HepG2 (cell line): ENCODE results near the gene COA7. TPM values are rescaled to one million over a fixed set of nuclear protein-coding genes. Genes with fewer than 3 reads are reported as not detected.
A peak's percentile ranks its signal among the peaks of the same experiment; 100 is the strongest.

Source experiments
- AFF4 ChIP-seq: sonication (generic); formaldehyde crosslinking; IDR thresholded peaks from 2 replicates; pipeline ENCODE4 v1.4.0; 2020; ENCODE audit warnings: missing genetic modification reagents
- CEBPZ ChIP-seq: IDR thresholded peaks from 2 replicates; pipeline ENCODE4 v1.6.1; 2012; ENCODE audit warnings: low read length, improper control_type of control experiment
- CENPBD1 ChIP-seq: sonication (generic); formaldehyde crosslinking; IDR thresholded peaks from 2 replicates; pipeline ENCODE4 v1.8.0; 2022; ENCODE audit warnings: missing genetic modification reagents, low read depth, mild to moderate bottlenecking, borderline replicate concordance
- DPF2 ChIP-seq: sonication (generic); formaldehyde crosslinking; IDR thresholded peaks from 2 replicates; pipeline ENCODE4 v1.4.0; 2020; ENCODE audit warnings: mild to moderate bottlenecking, low read depth, missing genetic modification reagents, borderline replicate concordance
- FOXA1 ChIP-seq, 2 experiments: fragments of 450-650 bp in 1 of 2; sonication (generic) in 1 of 2; formaldehyde crosslinking in 1 of 2; IDR thresholded peaks; 2 replicates each; pipeline versions ENCODE4 v1.4.0 to v1.6.1; 2016 to 2020; ENCODE audit warnings: missing genetic modification reagents in 1 of 2
- GATA4 ChIP-seq: sonication (generic); IDR thresholded peaks from 2 replicates; pipeline ENCODE4 v1.6.1; 2016; ENCODE audit warnings: antibody characterized with exemption, low read depth, borderline replicate concordance
- GMEB2 ChIP-seq: IDR thresholded peaks from 2 replicates; pipeline ENCODE4 v1.6.1; 2016; ENCODE audit warnings: missing biosample characterization, missing genetic modification reagents, low read depth
- HCFC1 ChIP-seq: fragments of 150-350 bp; IDR thresholded peaks from 2 replicates; pipeline ENCODE4 v1.6.1; 2014; ENCODE audit warnings: low read depth, low read length
- HHEX ChIP-seq: IDR thresholded peaks from 2 replicates; pipeline ENCODE4 v1.6.1; 2016; ENCODE audit warnings: control low read depth
- MLLT10 ChIP-seq: sonication (generic); formaldehyde crosslinking; IDR thresholded peaks from 2 replicates; pipeline ENCODE4 v1.4.0; 2020; ENCODE audit warnings: missing genetic modification reagents
- MXI1 ChIP-seq: IDR thresholded peaks from 3 replicates; pipeline ENCODE4 v1.6.1; 2012; ENCODE audit warnings: low read depth, low read length, inconsistent platforms, borderline replicate concordance
- MYC ChIP-seq: sonication (generic); formaldehyde crosslinking; IDR thresholded peaks from 2 replicates; pipeline ENCODE4 v1.9.0; 2021; ENCODE audit warnings: missing genetic modification reagents, borderline replicate concordance
- NONO ChIP-seq, 2 experiments: fragments of 450-650 bp in 1 of 2; sonication (generic) in 1 of 2; formaldehyde crosslinking in 1 of 2; IDR thresholded peaks in 1 of 2; conservative IDR thresholded peaks in 1 of 2; 2 replicates each; pipeline versions ENCODE4 v1.6.1 to v1.8.0; 2017 to 2022; ENCODE audit warnings: mild to moderate bottlenecking in 1 of 2, missing genetic modification reagents in 1 of 2, moderate library complexity in 1 of 2
- POGZ ChIP-seq: sonication (generic); formaldehyde crosslinking; IDR thresholded peaks from 2 replicates; pipeline ENCODE4 v1.4.0; 2020; ENCODE audit warnings: mild to moderate bottlenecking, missing genetic modification reagents
- RBM39 ChIP-seq: fragments of 200-400 bp; formaldehyde crosslinking; IDR thresholded peaks from one replicate; pipeline ENCODE4 v1.6.1; 2018; ENCODE audit warnings: antibody characterized with exemption, mild to moderate bottlenecking, low read depth, low read length; ENCODE audit not compliant: poor library complexity, severe bottlenecking
- SP4 ChIP-seq: sonication (generic); formaldehyde crosslinking; IDR thresholded peaks from 2 replicates; pipeline ENCODE4 v1.8.1; 2023; ENCODE audit warnings: mild to moderate bottlenecking, missing genetic modification reagents
- SRSF4 ChIP-seq: fragments of 200-400 bp; formaldehyde crosslinking; IDR thresholded peaks from one replicate; pipeline ENCODE4 v1.6.1; 2018; ENCODE audit warnings: mild to moderate bottlenecking, low read depth, low read length, moderate library complexity; ENCODE audit not compliant: poor library complexity, severe bottlenecking
- ZIK1 ChIP-seq: sonication (generic); formaldehyde crosslinking; IDR thresholded peaks from 2 replicates; pipeline ENCODE4 v1.5.0; 2020; ENCODE audit warnings: mild to moderate bottlenecking, low read depth, missing genetic modification reagents, borderline replicate concordance
- polyA plus RNA-seq, 8 experiments: library from polyadenylated mRNA; depleted of rRNA in 3 of 8; stranded (reverse) in 7 of 8; unstranded in 1 of 8; fragments of >200 nt; fragmentation: Illumina TruSeq in 4 of 8; extraction: Trizol in 4 of 8; gene quantifications; 2 replicates each; pipeline versions ENCODE4 v1.2.1 to v1.2.3, GENCODE V29; 2011 to 2016; ENCODE audit warnings: low read depth in 4 of 8, missing spikeins in 1 of 8, mixed read lengths in 1 of 8; ENCODE audit not compliant: insufficient read depth in 1 of 8
- total RNA-seq, 5 experiments: library from RNA; depleted of rRNA; stranded (reverse); fragments of >200 nt; fragmentation: Illumina TruSeq; extraction: Trizol; gene quantifications; 2 replicates each; pipeline ENCODE4 v1.2.3, GENCODE V29; 2016; ENCODE audit warnings: low read depth in 1 of 5

The COA7 gene
- total and polyA plus RNA-seq, 2 of the 13 experiments (the other 11 are each of a cell fraction or from before 2014, with no cell fraction given) = 12.3 to 30.4 TPM

GRCh38 chr1:52702886-52703787 is 5.0 kb upstream of the COA7 start (continued):
- TF ChIP-seq GMEB2 (CRISPR knock-in tag) = 0 out of 2 replicates have a peak, but pooled peaks have one; percentile 39
- TF ChIP-seq NONO (IDR thresholded peaks at IDR 0.05) = no peak
- TF ChIP-seq NONO (CRISPR knock-in tag; conservative IDR thresholded peaks at IDR 0.05) = peak; percentile 85
- peak; percentile 29 for TF ChIP-seq RBM39
- peak; percentile 90; the same call in 1 of the 2 replicates for TF ChIP-seq ZIK1 (CRISPR knock-in tag)
- no peak for TF ChIP-seq HCFC1
- no peak for TF ChIP-seq AFF4 (CRISPR knock-in tag)
- TF ChIP-seq GATA4 = no peak
- TF ChIP-seq DPF2 (CRISPR knock-in tag) = no peak
- TF ChIP-seq MLLT10 (CRISPR knock-in tag) = no peak
- TF ChIP-seq MYC = peak; percentile 96; the same call in 1 of the 2 replicates
- TF ChIP-seq POGZ (CRISPR knock-in tag) = no peak; the same call in 1 of the 2 replicates
- peak; percentile 41; the same call in 1 of the 2 replicates for TF ChIP-seq CENPBD1
- TF ChIP-seq SP4 (CRISPR knock-in tag) = peak; percentile 58
- TF ChIP-seq MXI1 = peak; percentile 83; the same call in 1 of the 3 replicates
- no peak for TF ChIP-seq CEBPZ
- no peak for TF ChIP-seq FOXA1 (IDR thresholded peaks at IDR 0.05)
- peak; percentile 79 for TF ChIP-seq FOXA1 (CRISPR knock-in tag; IDR thresholded peaks at IDR 0.05)
- no peak for TF ChIP-seq HHEX (CRISPR knock-in tag)
- TF ChIP-seq SRSF4 = no peak
